ENCODE measurements around the gene SEMA3F.

Gene SEMA3F

GRCh38 chr3:50130436-50130835 is 24.7 kb upstream of the SEMA3F start:
- H3K27ac ChIP-seq = no peak overlapping the region
- no peak for DNase-seq (ENCODE audit: low read depth, low spot score)

GRCh38 chr3:50132421-50133282 is 22.5 kb upstream of the SEMA3F start:
- no peak for DNase-seq (ENCODE audit: low read depth, low spot score)
- H3K27ac ChIP-seq = no peak overlapping the region

- no peak for DNase-seq (ENCODE audit: low read depth, low spot score)
- no peak overlapping the region for H3K27ac ChIP-seq
Measured at GRCh38 chr3:50133283-50133615, 21.9 kb upstream of the SEMA3F start.

GRCh38 chr3:50134367-50134766 is 20.8 kb upstream of the SEMA3F start:
- H3K27ac ChIP-seq = no peak overlapping the region
- no peak for DNase-seq (ENCODE audit: low read depth, low spot score)

GRCh38 chr3:50135964-50136363 is 19.2 kb upstream of the SEMA3F start:
- no peak for DNase-seq (ENCODE audit: low read depth, low spot score)
- no peak overlapping the region for H3K27ac ChIP-seq

GRCh38 chr3:50136714-50137405 is 18.3 kb upstream of the SEMA3F start:
- no peak for DNase-seq (ENCODE audit: low read depth, low spot score)
- H3K27ac ChIP-seq = no peak overlapping the region

- no peak overlapping the region for H3K27ac ChIP-seq
- DNase-seq (ENCODE audit: low read depth, low spot score) = no peak
Measured at GRCh38 chr3:50137531-50137930, 17.6 kb upstream of the SEMA3F start.

GRCh38 chr3:50138266-50139200 is 16.6 kb upstream of the SEMA3F start:
- no peak for DNase-seq (ENCODE audit: low read depth, low spot score)
- H3K27ac ChIP-seq = peak overlapping the region; percentile 17

- H3K27ac ChIP-seq = no peak overlapping the region
- DNase-seq (ENCODE audit: low read depth, low spot score) = no peak
Measured at GRCh38 chr3:50139308-50139707, 15.8 kb upstream of the SEMA3F start.

GRCh38 chr3:50139718-50140423 is 15.3 kb upstream of the SEMA3F start:
- H3K27ac ChIP-seq = no peak overlapping the region
- no peak for DNase-seq (ENCODE audit: low read depth, low spot score)

GRCh38 chr3:50140990-50141389 is 14.1 kb upstream of the SEMA3F start:
- no peak for DNase-seq (ENCODE audit: low read depth, low spot score)
- no peak overlapping the region for H3K27ac ChIP-seq

- DNase-seq (ENCODE audit: low read depth, low spot score) = no peak
- no peak overlapping the region for H3K27ac ChIP-seq
Measured at GRCh38 chr3:50146316-50146901, 8.7 kb upstream of the SEMA3F start.

- no peak overlapping the region for H3K27ac ChIP-seq
- no peak for DNase-seq (ENCODE audit: low read depth, low spot score)
Measured at GRCh38 chr3:50147016-50147415, 8.1 kb upstream of the SEMA3F start.

- no peak for DNase-seq (ENCODE audit: low read depth, low spot score)
- no peak overlapping the region for H3K27ac ChIP-seq
Measured at GRCh38 chr3:50147447-50147846, 7.7 kb upstream of the SEMA3F start.

- no peak for DNase-seq (ENCODE audit: low read depth, low spot score)
- no peak overlapping the region for H3K27ac ChIP-seq
Measured at GRCh38 chr3:50147861-50148260, 7.3 kb upstream of the SEMA3F start.

- peak overlapping the region; percentile 67 for H3K27ac ChIP-seq
- no peak for DNase-seq (ENCODE audit: low read depth, low spot score)
Measured at GRCh38 chr3:50150404-50150750, 4.7 kb upstream of the SEMA3F start.

GRCh38 chr3:50150863-50151686 is 4.0 kb upstream of the SEMA3F start:
- peak overlapping the region; percentile 67 for H3K27ac ChIP-seq
- no peak for DNase-seq (ENCODE audit: low read depth, low spot score)

GRCh38 chr3:50151728-50152127 is 3.4 kb upstream of the SEMA3F start:
- H3K27ac ChIP-seq = peak overlapping the region; percentile 67
- DNase-seq (ENCODE audit: low read depth, low spot score) = no peak
